Panc1 (cell line): ENCODE results near the gene EXOSC3.
"Not testable (repeated sequence)": the region's sequence is repeated elsewhere in the genome, so short reads cannot be mapped to it uniquely, and the experiment has no call there.

Experiments used
- CTCF ChIP-seq: fragments of 450-650 bp; IDR thresholded peaks from 2 replicates; pipeline ENCODE4 v1.5.1; 2017; ENCODE audit warnings: mild to moderate bottlenecking
- POLR2AphosphoS5 ChIP-seq: IDR thresholded peaks from 2 replicates; pipeline ENCODE4 v1.6.1; 2012; ENCODE audit warnings: mild to moderate bottlenecking, low read depth, low read length, moderate library complexity
- SIN3A ChIP-seq: IDR thresholded peaks from 2 replicates; pipeline ENCODE4 v1.6.1; 2012; ENCODE audit warnings: low read depth, mild to moderate bottlenecking, low read length, moderate library complexity, borderline replicate concordance; ENCODE audit not compliant: insufficient read depth
- TCF7L2 ChIP-seq: IDR thresholded peaks from 2 replicates; pipeline ENCODE4 v1.6.1; 2011; ENCODE audit warnings: mild to moderate bottlenecking, low read depth, low read length, inconsistent platforms

GRCh38 chr9:37765263-37765662, 19.6 kb downstream of the EXOSC3 start:
- not testable (repeated sequence) for TF ChIP-seq TCF7L2, CTCF, POLR2AphosphoS5, SIN3A
